Esophagus muscularis mucosa (tissue), 4 donors: ENCODE results near the gene PTPN2. TPM values are rescaled to one million over a fixed set of nuclear protein-coding genes. Genes with fewer than 3 reads are reported as not detected.

ENCODE experiments used
- DNase-seq: peaks from one replicate; pipeline ENCODE4 v3.0.0-alpha.2; 2017; ENCODE audit errors: extremely low spot score
- H3K27ac ChIP-seq, 4 donors: fragments of 200-600 bp; sonication (generic); replicated peaks in 1 of 4; 1 replicate in 3 of 4; 2 replicates in 1 of 4; pipeline ENCODE4 v1.5.1; 2016 to 2019; ENCODE audit warnings: mild to moderate bottlenecking in 1 of 4
- H3K27me3 ChIP-seq, 4 donors: fragments of 200-600 bp; sonication (generic); one replicate each; pipeline versions ENCODE4 v1.5.1 to v1.6.0; 2016 to 2019
- H3K36me3 ChIP-seq, 4 donors: fragments of 200-600 bp; sonication (generic); one replicate each; pipeline ENCODE4 v1.5.1; 2016 to 2019
- H3K4me1 ChIP-seq, 4 donors: fragments of 200-600 bp; sonication (generic); one replicate each; pipeline ENCODE4 v1.5.1; 2016 to 2019
- H3K4me3 ChIP-seq, 4 donors: fragments of 200-600 bp; sonication (generic); 1 replicate in 2 of 4; 2 replicates in 2 of 4; pipeline ENCODE4 v1.5.1; 2016 to 2019; ENCODE audit warnings: mild to moderate bottlenecking in 4 of 4, moderate library complexity in 1 of 4
- H3K9me3 ChIP-seq, 4 donors: fragments of 200-600 bp; sonication (generic); 1 replicate in 3 of 4; 2 replicates in 1 of 4; pipeline ENCODE4 v1.5.1; 2016 to 2019
- EP300 ChIP-seq: sonication (generic); formaldehyde crosslinking; IDR thresholded peaks from one replicate; pipeline ENCODE4 v1.6.1; 2017; ENCODE audit warnings: antibody characterized with exemption
- POLR2A ChIP-seq: fragments of 450-650 bp; IDR thresholded peaks from one replicate; pipeline ENCODE4 v1.6.1; 2017; ENCODE audit warnings: antibody characterized with exemption, moderate library complexity, mild to moderate bottlenecking, low read depth
- POLR2AphosphoS5 ChIP-seq, 2 donors: sonication (generic); formaldehyde crosslinking; IDR thresholded peaks; one replicate each; pipeline ENCODE4 v1.6.1; 2017; ENCODE audit warnings: antibody characterized with exemption in 2 of 2
- WGBS: methylation state at CpG from one replicate; pipeline ENCODE4 v1.1.5; 2018; 5-methylcytosine and 5-hydroxymethylcytosine counted together
- intact Hi-C: fragments of 100-400 bp; cut with DNase I; formaldehyde crosslinking; loops from one replicate; pipeline ENCODE4 v1.15.1; 2023
- total RNA-seq, 4 donors: library from RNA; depleted of rRNA; stranded (reverse); fragments of >200 nt; gene quantifications; one replicate each; pipeline versions ENCODE4 v1.1.0 to v1.2.1, GENCODE V29; 2016
- TF ChIP-seq, protein P1 (sequence below), 3 experiments: fragments of 200-600 bp in 2 of 3; fragments of 450-650 bp in 1 of 3; sonication (generic) in 2 of 3; IDR thresholded peaks; one replicate each; pipeline ENCODE4 v1.5.1; 2017 to 2019; ENCODE audit warnings: antibody characterized with exemption in 3 of 3, mild to moderate bottlenecking in 2 of 3, moderate library complexity in 1 of 3

Gene PTPN2
- total RNA-seq, 4 donors from 2014 or later = 14.3 to 27.5 (median 18.0) TPM

DNA sequence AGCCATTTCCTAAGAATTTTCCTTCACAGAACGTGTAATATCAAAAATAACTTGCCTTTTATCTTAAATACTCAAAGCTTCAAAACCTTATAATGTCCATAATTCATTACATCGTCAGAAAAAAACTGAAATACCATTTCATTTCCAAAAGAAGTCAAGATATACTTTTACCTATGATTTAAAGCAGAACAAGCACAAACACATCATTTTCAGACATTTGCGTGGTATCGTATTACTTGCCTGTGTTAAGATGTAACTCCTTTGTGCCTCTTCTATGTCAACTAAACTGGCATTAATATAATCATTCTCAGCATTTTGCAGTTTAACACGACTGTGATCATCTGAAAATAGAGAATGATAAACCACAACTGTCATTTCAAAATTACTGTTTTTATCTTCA lies 47.5 kb downstream of the PTPN2 start:
- TF ChIP-seq POLR2A (no peak), POLR2AphosphoS5 (IDR thresholded peaks at IDR 0.05) (no peak), EP300 (no peak)
- TF ChIP-seq, protein P1, sequence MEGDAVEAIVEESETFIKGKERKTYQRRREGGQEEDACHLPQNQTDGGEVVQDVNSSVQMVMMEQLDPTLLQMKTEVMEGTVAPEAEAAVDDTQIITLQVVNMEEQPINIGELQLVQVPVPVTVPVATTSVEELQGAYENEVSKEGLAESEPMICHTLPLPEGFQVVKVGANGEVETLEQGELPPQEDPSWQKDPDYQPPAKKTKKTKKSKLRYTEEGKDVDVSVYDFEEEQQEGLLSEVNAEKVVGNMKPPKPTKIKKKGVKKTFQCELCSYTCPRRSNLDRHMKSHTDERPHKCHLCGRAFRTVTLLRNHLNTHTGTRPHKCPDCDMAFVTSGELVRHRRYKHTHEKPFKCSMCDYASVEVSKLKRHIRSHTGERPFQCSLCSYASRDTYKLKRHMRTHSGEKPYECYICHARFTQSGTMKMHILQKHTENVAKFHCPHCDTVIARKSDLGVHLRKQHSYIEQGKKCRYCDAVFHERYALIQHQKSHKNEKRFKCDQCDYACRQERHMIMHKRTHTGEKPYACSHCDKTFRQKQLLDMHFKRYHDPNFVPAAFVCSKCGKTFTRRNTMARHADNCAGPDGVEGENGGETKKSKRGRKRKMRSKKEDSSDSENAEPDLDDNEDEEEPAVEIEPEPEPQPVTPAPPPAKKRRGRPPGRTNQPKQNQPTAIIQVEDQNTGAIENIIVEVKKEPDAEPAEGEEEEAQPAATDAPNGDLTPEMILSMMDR (IDR thresholded peaks at IDR 0.05) = no peak
- H3K27me3 ChIP-seq = no peaks in the 10 kb centered on the region
- intact Hi-C loops = no loop called here
- H3K27ac ChIP-seq = no peak overlapping the region
- H3K36me3 ChIP-seq = peaks cover 0 to 29% (median 13%) of the 10 kb centered on the region in 4 donors
- WGBS = 89% methylated on average over 5 of the region's 5 CpGs
- H3K4me3 ChIP-seq = no peak overlapping the region
- DNase-seq = no peak
- peaks cover 4 to 10% (median 8%) of the 10 kb centered on the region in 4 donors for H3K4me1 ChIP-seq
- no peaks in the 10 kb centered on the region for H3K9me3 ChIP-seq

DNA sequence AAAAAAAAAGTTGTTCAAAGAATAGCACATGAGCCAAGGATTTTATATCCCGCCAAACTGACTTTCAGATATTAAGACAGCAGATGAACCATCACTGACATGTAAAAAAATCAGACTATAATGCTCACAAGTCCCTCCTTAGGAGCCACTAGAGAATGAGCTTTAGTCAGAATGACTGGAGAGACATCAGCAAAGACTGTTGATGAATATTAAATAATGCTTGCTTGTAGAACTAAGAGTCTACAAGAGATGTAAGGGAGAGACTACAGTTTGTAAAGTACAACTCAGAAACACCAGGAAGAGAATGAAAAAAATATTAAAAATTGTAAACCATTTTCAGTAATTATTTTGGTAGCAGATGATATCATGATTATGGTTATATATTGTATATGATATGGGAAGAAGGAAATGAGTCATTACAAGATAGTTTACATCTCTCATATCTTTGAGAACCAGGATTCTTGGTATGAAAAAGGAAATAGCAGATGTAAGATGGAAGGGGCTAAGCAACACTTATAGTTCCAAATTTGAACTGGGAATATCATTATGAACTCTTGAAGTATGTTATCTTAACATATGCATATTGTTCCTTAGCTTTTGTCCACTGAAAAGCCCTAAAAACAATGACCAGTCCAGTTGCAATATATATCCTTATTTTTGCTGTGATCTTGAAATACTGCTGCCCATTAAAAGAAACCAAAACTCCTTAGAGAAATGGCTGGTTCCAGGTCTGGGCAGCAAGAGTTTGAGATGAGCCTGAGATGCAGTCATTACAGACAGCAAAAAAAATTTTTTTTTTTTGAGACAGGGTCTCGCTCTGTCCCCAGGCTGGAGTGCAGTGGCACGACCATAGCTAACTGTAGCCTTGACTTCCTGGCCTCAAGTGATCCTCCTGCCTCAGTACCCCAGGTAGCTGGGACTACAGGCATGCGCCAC lies 55.7 kb downstream of the PTPN2 start:
- peaks cover 0 to 20% (median 14%) of the 10 kb centered on the region in 4 donors for H3K9me3 ChIP-seq
- intact Hi-C loops = no loop called here
- TF ChIP-seq POLR2A = no peak
- TF ChIP-seq, protein P1 (IDR thresholded peaks at IDR 0.05) = no peak
- no peak for TF ChIP-seq EP300
- no peak overlapping the region for H3K4me3 ChIP-seq
- H3K4me1 ChIP-seq = no peaks in the 10 kb centered on the region
- no peaks in the 10 kb centered on the region for H3K27me3 ChIP-seq
- no peak overlapping the region for H3K27ac ChIP-seq
- peaks cover 0 to 85% (median 36%) of the 10 kb centered on the region in 4 donors for H3K36me3 ChIP-seq
- WGBS = 100% methylated on average over 4 of the region's 4 CpGs
- no peak for DNase-seq

DNA sequence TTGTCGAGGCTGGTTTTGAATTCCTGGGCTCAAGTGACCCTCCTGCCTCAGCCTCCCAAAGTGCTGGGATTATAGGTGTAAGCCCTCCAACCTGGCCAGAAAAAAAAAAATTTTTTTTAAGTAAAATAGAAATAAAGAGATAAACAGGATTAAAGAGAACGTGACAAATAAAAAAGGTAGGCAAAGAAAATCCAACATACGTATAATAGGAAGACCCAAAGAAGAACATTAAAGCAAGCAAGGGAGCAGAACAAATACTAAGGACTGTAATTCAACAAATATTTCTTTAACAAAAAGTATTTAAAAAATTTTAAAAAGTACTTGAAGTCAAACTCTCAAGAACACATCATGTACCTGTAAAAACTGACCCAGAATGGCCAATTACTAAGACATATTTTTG lies 56.4 kb downstream of the PTPN2 start:
- Histone ChIP-seq H3K27me3 (no peaks in the 10 kb centered on the region), H3K4me1 (no peaks in the 10 kb centered on the region), H3K36me3 (peaks cover 0 to 80% (median 32%) of the 10 kb centered on the region in 4 donors), H3K4me3 (no peak overlapping the region), H3K9me3 (peaks cover 0 to 20% (median 14%) of the 10 kb centered on the region in 4 donors), H3K27ac (no peak overlapping the region)
- intact Hi-C loops = no loop called here
- 97% methylated on average over 3 of the region's 3 CpGs for WGBS
- TF ChIP-seq POLR2A (no peak), EP300 (no peak), POLR2AphosphoS5 (IDR thresholded peaks at IDR 0.05) (no peak)
- TF ChIP-seq, protein P1 (IDR thresholded peaks at IDR 0.05) = no peak
- DNase-seq = no peak

DNA sequence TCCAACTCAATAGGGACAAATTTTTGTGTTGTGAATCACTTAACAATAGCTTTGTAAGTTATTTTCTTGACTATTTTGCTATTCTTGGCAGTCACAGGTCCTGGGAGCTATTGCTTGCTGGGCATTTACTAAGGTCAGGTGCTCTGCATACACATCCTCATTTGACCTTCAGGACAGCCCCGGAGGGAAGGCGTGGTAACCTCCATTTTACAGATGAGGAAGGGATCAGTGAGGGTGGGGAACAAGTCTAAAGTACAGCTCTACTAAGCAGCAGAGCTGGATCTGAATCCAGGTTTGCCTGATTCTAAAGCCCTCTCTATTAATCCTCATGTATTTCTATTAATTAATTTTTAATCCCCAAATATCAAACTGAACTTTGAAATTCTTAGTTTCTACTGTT lies 58.8 kb downstream of the PTPN2 start:
- intact Hi-C loops = no loop called here
- H3K36me3 ChIP-seq = peaks cover 0 to 62% (median 28%) of the 10 kb centered on the region in 4 donors
- no peak for TF ChIP-seq POLR2A
- TF ChIP-seq EP300 = no peak
- TF ChIP-seq POLR2AphosphoS5 (IDR thresholded peaks at IDR 0.05) = no peak
- H3K4me1 ChIP-seq = peaks cover 0 to 8% (median 4%) of the 10 kb centered on the region in 4 donors
- DNase-seq = no peak
- no peak overlapping the region for H3K4me3 ChIP-seq
- WGBS = 97% methylated on average over 2 of the region's 2 CpGs
- peaks cover 0 to 20% (median 14%) of the 10 kb centered on the region in 4 donors for H3K9me3 ChIP-seq
- H3K27ac ChIP-seq = no peak overlapping the region
- H3K27me3 ChIP-seq = no peaks in the 10 kb centered on the region

DNA sequence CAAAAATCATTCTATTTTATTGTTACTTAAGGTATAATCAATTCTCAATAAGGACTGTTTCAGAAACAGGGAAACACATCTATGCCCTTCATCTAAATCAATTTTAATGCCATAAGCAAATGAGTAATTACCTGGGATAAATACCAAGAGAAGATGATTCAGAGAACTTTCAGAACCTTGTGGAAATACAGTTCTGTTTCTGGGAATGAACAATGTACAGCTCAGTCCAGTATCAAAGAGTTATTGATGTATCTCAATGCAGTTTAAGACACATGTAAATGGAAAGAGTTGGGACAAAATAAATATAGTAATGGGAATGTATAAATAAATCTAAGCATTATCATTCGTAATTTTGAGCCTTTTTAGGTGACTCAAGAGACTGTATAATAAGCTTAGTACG lies 60.1 kb downstream of the PTPN2 start:
- peaks cover 0 to 20% (median 14%) of the 10 kb centered on the region in 4 donors for H3K9me3 ChIP-seq
- H3K4me3 ChIP-seq = no peak overlapping the region
- intact Hi-C loops = no loop called here
- no peak for DNase-seq
- H3K27ac ChIP-seq = no peak overlapping the region
- H3K36me3 ChIP-seq = peaks cover 0 to 49% (median 26%) of the 10 kb centered on the region in 4 donors
- WGBS = 99% methylated on average over 2 of the region's 2 CpGs
- TF ChIP-seq, protein P1 (IDR thresholded peaks at IDR 0.05) = no peak
- TF ChIP-seq POLR2AphosphoS5 (IDR thresholded peaks at IDR 0.05) (no peak), POLR2A (no peak), EP300 (no peak)
- no peaks in the 10 kb centered on the region for H3K27me3 ChIP-seq
- peaks cover 0 to 13% (median 4%) of the 10 kb centered on the region in 4 donors for H3K4me1 ChIP-seq
